Raji (cell line): ENCODE results near the gene GRB10.

ENCODE experiments used
- POLR2A ChIP-seq: IDR thresholded peaks from 2 replicates; pipeline ENCODE4 v1.6.1; 2011; ENCODE audit warnings: low read depth, low read length, control low read depth; ENCODE audit not compliant: insufficient read depth

Gene GRB10

GRCh38 chr7:50812094-50812493 is 29.4 kb upstream of the GRB10 start:
- no peak for TF ChIP-seq POLR2A

GRCh38 chr7:50808282-50808888 is 25.7 kb upstream of the GRB10 start:
- no peak for TF ChIP-seq POLR2A

- TF ChIP-seq POLR2A = no peak
These were observed 24.5 kb upstream of the GRB10 start for GRCh38 chr7:50807026-50807730.

- TF ChIP-seq POLR2A = no peak
These were observed 23.4 kb upstream of the GRB10 start for GRCh38 chr7:50806143-50806542.

- TF ChIP-seq POLR2A = no peak
These were observed 22.9 kb upstream of the GRB10 start for GRCh38 chr7:50805447-50806125.

GRCh38 chr7:50803359-50804337 is 21.0 kb upstream of the GRB10 start:
- TF ChIP-seq POLR2A = no peak

- TF ChIP-seq POLR2A = no peak
These were observed 19.2 kb upstream of the GRB10 start for GRCh38 chr7:50801907-50802306.

- no peak for TF ChIP-seq POLR2A
These were observed 17.2 kb upstream of the GRB10 start for GRCh38 chr7:50799873-50800272.

- no peak for TF ChIP-seq POLR2A
These were observed 15.4 kb upstream of the GRB10 start for GRCh38 chr7:50798126-50798525.

- no peak for TF ChIP-seq POLR2A
These were observed 13.1 kb upstream of the GRB10 start for GRCh38 chr7:50795831-50796230.

GRCh38 chr7:50795253-50795652 is 12.6 kb upstream of the GRB10 start:
- no peak for TF ChIP-seq POLR2A

- no peak for TF ChIP-seq POLR2A
These were observed 11.4 kb upstream of the GRB10 start for GRCh38 chr7:50793947-50794570.

GRCh38 chr7:50793120-50793946 is 10.6 kb upstream of the GRB10 start:
- no peak for TF ChIP-seq POLR2A
